Hypothalamus (tissue), 51 donors: ENCODE results near the gene THRA.

Experiments
- DNase-seq, 51 donors: peaks; one replicate each; lab custom pipeline; 2025; lab: John Stamatoyannopoulos, UW

Gene THRA

GRCh38 chr17:40075201-40075941 is 12.6 kb downstream of the THRA start:
- DNase-seq: peak in 48 of 51 donors; percentile 45 to 94 (median 80)

DNA sequence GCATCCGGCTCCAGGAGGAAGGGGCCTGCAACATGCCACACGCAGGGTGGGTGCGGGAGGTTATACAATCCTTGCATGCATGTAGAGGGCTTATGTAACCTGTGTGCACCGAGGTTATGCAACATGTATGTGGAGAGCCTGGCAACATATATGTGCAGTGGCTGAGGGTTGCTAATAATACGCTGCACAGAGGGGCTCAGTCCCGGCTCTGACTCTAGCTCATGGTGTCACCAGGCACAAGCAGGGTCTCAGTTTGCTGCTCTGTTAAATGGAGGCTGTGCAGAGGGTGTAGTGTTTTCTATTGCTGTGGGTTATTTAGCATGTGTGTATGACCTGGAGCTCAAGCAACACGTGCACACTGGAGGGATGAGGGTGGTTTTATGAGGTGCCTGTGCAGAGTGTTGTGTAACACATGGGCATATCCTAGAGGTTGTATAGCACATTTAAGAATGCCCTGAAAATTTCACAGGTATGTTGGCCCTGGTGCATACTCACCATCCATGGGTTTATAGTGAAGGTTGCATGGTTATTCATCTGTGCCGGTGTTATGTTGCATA is 13.3 kb downstream of the THRA start:
- no peak for DNase-seq

GRCh38 chr17:40076591-40076990 is 13.8 kb downstream of the THRA start:
- no peak for DNase-seq

DNA sequence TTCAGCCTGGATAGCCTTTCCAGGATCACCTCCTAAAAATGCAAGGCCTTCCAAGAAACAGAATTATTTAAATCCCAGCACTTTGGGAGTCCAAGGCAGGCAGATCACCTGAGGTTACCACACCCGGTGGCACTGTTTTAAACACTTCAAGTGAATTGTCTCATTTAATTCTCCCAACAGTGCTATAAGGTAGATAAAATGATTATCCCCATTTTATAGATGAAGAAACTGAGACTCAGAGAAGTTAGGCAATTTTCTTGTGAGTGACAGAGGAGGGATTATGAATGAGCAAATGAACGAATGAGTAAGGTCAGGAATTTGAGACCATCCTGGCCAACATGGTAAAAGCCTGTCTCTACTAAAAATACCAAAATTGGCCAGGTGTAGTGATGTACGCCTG is 16.8 kb downstream of the THRA start:
- no peak for DNase-seq

DNA sequence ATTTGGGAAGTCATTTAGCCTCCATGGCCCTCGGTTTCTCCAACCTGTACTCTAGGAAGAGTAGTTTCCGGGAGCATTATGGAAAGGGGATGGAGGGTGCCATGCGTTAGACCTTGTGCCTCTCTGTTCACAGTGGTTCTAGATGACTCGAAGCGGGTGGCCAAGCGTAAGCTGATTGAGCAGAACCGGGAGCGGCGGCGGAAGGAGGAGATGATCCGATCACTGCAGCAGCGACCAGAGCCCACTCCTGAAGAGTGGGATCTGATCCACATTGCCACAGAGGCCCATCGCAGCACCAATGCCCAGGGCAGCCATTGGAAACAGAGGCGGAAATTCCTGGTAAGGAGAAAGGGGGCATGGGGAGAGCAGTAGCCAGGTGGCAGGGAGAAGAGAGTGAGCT is 21.7 kb downstream of the THRA start:
- no peak for DNase-seq

DNA sequence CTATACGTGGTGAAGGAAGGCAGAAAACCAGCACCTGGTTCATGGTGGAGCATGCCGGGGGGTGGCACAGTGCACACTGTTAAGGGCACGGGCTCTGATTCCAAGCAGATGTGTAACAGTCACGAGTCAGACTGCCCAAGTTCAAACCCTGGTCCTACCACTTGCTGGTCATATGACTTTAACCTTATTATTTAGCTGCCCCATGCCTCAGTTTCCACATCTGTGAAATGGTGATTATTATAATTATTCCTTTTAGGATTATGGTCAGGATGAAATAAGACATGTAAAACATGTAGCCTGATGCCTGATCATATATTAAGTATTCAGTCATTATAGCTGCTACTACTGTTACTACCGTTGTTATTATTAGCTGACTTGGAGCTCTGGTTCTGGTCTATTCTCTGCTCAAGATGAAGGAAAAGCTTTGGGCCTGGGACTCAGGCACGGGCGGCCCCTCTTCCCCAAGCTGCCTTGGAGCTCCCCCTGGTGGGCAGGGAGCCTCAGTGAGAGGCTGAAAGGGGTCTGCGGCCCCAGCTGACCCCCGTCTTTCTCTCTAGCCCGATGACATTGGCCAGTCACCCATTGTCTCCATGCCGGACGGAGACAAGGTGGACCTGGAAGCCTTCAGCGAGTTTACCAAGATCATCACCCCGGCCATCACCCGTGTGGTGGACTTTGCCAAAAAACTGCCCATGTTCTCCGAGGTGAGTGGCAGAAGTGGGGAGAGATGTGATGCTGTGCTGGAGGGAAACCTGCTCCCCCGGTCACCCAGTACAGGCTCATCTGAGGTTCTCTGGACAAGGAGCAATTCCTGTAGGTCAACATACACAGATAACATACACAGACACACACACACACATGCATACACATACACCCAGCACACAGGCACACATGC is 23.6 kb downstream of the THRA start:
- peak in 12 of 51 donors; percentile 21 to 66 (median 28) for DNase-seq

DNA sequence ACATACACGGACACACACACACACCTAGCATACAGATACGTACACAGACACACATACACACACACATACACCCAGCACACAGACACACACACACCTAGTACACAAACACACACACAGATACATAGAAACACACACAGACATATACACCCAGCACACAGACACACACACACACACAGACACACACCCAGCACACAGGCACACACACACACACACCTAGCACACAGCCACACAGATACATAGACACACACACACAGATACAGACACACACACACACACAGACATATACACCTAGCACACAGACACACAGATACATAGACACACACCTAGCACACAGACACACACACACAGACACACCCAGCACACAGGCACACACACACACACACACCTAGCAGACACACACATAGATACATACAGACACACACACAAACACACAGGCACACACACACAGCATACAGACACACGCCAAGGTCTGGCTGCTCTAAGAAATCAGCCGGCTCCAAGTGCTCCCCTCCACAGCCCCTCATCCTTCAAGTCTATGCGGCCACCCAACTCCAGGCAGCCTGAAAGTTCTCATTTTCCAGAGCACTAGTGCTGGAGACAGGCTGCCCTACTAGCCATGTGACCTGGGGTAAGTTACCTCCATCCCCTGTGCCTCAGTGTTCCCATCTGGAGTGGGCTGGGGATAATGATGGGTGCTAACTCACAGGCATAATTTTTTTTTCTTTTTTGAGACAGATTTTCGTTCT is 24.5 kb downstream of the THRA start:
- no peak for DNase-seq

DNA sequence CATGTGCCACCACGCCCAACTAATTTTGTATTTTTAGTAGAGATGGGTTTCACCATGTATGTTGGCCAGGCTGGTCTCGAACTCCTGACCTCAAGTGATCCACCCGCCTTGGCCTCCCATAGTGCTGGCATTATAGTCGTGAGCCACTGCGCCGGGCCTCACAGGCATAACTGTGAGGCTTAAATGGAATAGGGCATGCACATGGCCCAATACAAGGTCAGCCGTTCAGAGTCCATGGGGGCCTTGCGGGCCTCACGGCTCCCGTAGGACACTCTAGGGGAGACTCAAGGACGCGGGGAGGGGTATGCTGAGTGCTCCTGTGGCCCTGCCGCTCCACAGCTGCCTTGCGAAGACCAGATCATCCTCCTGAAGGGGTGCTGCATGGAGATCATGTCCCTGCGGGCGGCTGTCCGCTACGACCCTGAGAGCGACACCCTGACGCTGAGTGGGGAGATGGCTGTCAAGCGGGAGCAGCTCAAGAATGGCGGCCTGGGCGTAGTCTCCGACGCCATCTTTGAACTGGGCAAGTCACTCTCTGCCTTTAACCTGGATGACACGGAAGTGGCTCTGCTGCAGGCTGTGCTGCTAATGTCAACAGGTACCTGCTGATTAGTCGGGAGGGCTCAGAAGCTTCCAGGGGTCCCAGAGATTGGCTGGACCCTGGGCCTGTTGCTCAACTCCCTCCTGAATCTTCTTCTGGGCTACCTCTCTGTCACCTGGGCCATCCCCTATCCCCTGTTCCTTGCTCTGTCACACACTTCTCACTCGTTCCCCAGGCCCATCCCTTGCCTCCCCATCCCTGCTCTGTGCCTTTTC is 25.3 kb downstream of the THRA start:
- no peak for DNase-seq

GRCh38 chr17:40089077-40089895 is 26.5 kb downstream of the THRA start:
- no peak for DNase-seq

DNA sequence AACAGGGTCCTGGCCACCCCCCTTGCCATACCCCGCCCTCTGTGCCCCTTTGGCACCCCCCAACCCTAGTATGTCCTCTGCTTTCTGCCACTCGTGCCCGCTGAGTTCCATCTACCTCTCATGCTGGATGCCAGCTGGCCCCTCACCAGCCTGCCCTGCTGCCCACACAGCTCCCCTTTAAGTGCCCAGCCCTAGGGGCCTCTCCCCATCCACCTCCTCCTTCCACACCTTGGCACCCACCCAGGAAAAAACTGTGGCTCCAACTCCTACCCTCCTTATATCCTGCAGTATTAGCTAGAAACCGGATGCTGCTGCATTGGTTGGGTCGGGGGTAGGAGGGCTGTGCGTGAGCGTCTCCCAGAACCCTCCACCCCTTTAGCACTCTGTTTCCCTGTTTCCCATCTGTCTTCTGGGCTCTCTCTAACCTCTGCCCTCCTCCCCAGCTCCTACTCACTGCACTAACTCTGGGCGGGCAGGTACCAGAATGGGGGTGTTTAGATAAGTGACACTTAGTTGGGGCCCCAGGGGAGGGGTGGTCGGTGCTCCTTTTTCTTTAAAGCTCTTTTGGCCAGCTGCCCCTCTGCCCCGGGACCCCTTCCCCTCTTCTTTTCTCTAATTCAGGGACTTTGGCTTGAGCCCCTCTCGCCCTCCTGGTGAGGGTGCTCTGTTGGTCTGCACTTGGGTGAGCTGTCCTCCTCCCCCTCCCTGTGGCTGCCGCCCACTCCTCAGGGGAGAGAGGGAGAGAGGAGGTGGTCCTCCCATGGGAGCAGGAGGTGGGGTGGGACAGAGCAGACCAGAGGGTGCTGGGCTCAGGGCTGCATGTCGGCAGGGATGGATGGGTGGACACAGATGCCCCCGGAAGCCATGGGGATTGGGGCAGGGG is 27.7 kb downstream of the THRA start:
- DNase-seq: no peak

DNA sequence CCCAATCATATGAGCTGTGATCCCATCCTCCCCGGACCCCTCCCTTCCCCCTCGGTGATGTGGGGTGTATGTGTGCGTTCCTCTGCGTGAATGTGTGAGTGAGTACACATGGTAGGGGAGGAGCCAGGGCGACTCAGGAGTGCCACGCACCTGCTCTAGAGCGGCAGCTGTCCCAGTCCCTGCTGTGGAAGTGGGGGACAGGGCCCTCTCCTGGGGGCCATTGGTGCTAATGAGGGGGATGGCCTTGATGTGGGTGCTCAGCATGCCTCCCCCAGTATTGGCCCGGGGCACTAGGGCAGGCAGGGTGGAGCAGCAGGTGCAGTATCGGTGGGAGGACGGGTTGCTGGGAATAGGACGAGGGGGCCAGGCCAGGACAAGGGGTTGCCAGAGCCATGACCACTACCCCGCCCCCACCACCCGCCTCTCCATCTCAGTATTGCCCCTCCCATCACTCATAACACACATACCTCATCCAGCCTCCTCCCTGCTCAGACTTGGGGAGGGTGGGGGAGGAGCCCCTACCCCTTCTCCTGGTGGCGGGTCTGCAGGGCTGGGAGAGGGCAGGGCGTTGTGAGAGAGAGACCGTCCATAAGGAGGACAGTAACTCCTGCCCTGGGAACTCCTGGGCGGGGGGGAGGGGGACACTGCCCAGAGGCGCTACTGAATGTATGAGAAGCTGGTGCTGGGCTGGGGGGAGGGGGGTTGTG is 29.1 kb downstream of the THRA start:
- peak in 4 of 51 donors; percentile 22 to 38 (median 26) for DNase-seq

DNA sequence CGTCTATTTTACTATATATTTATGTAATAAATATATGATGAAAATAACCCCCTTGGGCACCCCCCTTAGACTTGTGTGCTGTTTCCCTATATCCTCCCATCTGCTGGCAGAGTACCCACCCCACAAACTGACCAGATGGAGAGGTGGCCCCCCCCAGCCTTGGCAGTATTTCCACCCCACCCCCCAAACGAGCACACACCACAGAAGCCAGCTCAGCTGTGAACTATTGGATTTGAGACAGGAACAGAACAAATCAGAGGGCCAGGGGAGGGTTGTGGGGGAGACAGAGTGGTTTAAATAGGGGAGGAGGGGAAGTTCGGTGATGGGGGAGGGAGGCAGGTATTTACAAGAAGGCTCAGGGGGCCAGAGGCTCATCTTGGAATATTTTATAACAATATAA is 29.8 kb downstream of the THRA start:
- peak in 27 of 51 donors; percentile 26 to 81 (median 50) for DNase-seq

- no peak for DNase-seq
Observed at GRCh38 chr17:40093005-40093579, 30.3 kb downstream of the THRA start.

GRCh38 chr17:40093580-40094201 is 30.9 kb downstream of the THRA start:
- peak in 1 of 51 donors; percentile 77 for DNase-seq

GRCh38 chr17:40094874-40095273 is 32.1 kb downstream of the THRA start:
- DNase-seq: no peak

DNA sequence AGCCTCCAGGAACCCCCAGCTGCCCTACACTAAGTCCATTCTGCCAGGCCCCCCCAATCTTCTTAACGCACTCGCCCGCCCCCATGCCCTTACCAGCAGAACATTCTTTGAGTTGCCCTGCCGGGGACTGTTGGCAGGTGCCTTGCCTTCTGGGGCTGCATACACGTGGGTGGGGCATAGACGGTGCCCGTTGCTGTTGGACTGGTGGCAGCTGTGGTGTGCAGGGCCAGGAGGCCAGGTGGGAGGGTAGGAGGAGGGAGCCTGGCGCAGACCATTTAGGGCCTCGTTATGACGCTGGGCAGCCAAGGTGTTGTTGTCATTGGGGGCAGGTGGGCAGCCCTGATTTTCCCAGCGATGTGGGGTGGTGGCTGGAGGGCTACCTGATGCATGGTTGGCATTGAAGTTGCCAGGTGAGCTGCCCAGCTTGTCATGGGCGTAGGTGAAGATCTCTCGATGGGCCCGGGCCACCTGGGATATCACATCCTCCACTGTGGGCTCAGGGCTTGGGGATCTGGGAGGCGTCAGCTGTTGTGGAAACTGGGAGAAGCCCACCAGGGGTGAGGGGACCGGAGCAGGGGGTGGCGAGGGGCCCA is 32.7 kb downstream of the THRA start:
- no peak for DNase-seq
